Measurements from ENCODE around the gene UCP3.

The UCP3 gene

GRCh38 chr11:74019860-74020259 is 11.0 kb upstream of the UCP3 start:
- H2AFZ ChIP-seq (ENCODE audit: low read depth, low read length), result no peak overlapping the region
- H3K4me1 ChIP-seq (ENCODE audit: insufficient read depth, low read length), result no peaks in the 10 kb centered on the region
- H3K4me3 ChIP-seq (ENCODE audit: low read depth in 1 of 2, low read length in 2 of 2), result no peak overlapping the region
- TF ChIP-seq CTCF (IDR thresholded peaks at IDR 0.05; ENCODE audit: borderline replicate concordance, extremely low read depth, low read length, poor library complexity, severe bottlenecking) (no peak), EZH2 (IDR thresholded peaks at IDR 0.05; ENCODE audit: borderline replicate concordance, low read depth, low read length, severe bottlenecking) (no peak)
- no peaks in the 10 kb centered on the region for H3K27me3 ChIP-seq (ENCODE audit: insufficient read depth, low read length, poor library complexity)
- H3K9ac ChIP-seq (ENCODE audit: low read depth, low read length), result no peak overlapping the region
- no peak overlapping the region for H3K27ac ChIP-seq (ENCODE audit: low read length)
- no peak for DNase-seq
- no peak for ATAC-seq (ENCODE audit: insufficient read depth, low read depth)
- no peaks in the 10 kb centered on the region for H4K20me1 ChIP-seq (ENCODE audit: insufficient read depth, low read length)
- H3K79me2 ChIP-seq (ENCODE audit: insufficient read depth, low read length), result no peaks in the 10 kb centered on the region
- H3K36me3 ChIP-seq (ENCODE audit: insufficient read depth, low read length), result peaks cover 18% of the 10 kb centered on the region; the same call in 1 of the 2 replicates
- no peaks in the 10 kb centered on the region for H3K9me3 ChIP-seq (ENCODE audit: insufficient read depth, low read length, severe bottlenecking)
- H3K4me2 ChIP-seq (ENCODE audit: insufficient read depth, low read length), result no peak overlapping the region

GRCh38 chr11:74019104-74019738 is 10.3 kb upstream of the UCP3 start:
- TF ChIP-seq CTCF (IDR thresholded peaks at IDR 0.05; ENCODE audit: borderline replicate concordance, extremely low read depth, low read length, poor library complexity, severe bottlenecking) (no peak), EZH2 (IDR thresholded peaks at IDR 0.05; ENCODE audit: borderline replicate concordance, low read depth, low read length, severe bottlenecking) (no peak)
- no peak overlapping the region for H3K4me2 ChIP-seq (ENCODE audit: insufficient read depth, low read length)
- H3K27me3 ChIP-seq (ENCODE audit: insufficient read depth, low read length, poor library complexity), result no peaks in the 10 kb centered on the region
- no peaks in the 10 kb centered on the region for H3K4me1 ChIP-seq (ENCODE audit: insufficient read depth, low read length)
- no peaks in the 10 kb centered on the region for H3K9me3 ChIP-seq (ENCODE audit: insufficient read depth, low read length, severe bottlenecking)
- H2AFZ ChIP-seq (ENCODE audit: low read depth, low read length), result no peak overlapping the region
- H3K4me3 ChIP-seq (ENCODE audit: low read depth in 1 of 2, low read length in 2 of 2), result no peak overlapping the region
- H3K9ac ChIP-seq (ENCODE audit: low read depth, low read length), result no peak overlapping the region
- ATAC-seq (ENCODE audit: insufficient read depth, low read depth), result no peak
- H3K79me2 ChIP-seq (ENCODE audit: insufficient read depth, low read length), result no peaks in the 10 kb centered on the region
- H4K20me1 ChIP-seq (ENCODE audit: insufficient read depth, low read length), result no peaks in the 10 kb centered on the region
- no peak for DNase-seq
- H3K36me3 ChIP-seq (ENCODE audit: insufficient read depth, low read length), result peaks cover 19% of the 10 kb centered on the region; the same call in 1 of the 2 replicates
- H3K27ac ChIP-seq (ENCODE audit: low read length), result no peak overlapping the region

- H3K4me3 ChIP-seq (ENCODE audit: low read depth in 1 of 2, low read length in 2 of 2), result no peak overlapping the region
- H2AFZ ChIP-seq (ENCODE audit: low read depth, low read length), result no peak overlapping the region
- DNase-seq (no peak), ATAC-seq (ENCODE audit: insufficient read depth, low read depth) (peak; percentile 27; the same call in 1 of the 3 replicates)
- no peaks in the 10 kb centered on the region for H3K79me2 ChIP-seq (ENCODE audit: insufficient read depth, low read length)
- H3K27ac ChIP-seq (ENCODE audit: low read length), result no peak overlapping the region
- no peaks in the 10 kb centered on the region for H3K4me1 ChIP-seq (ENCODE audit: insufficient read depth, low read length)
- peaks cover 27% of the 10 kb centered on the region; the same call in 1 of the 2 replicates for H3K36me3 ChIP-seq (ENCODE audit: insufficient read depth, low read length)
- H4K20me1 ChIP-seq (ENCODE audit: insufficient read depth, low read length), result no peaks in the 10 kb centered on the region
- TF ChIP-seq EZH2 (IDR thresholded peaks at IDR 0.05; ENCODE audit: borderline replicate concordance, low read depth, low read length, severe bottlenecking), result no peak
- TF ChIP-seq CTCF (IDR thresholded peaks at IDR 0.05; ENCODE audit: borderline replicate concordance, extremely low read depth, low read length, poor library complexity, severe bottlenecking), result no peak
- no peak overlapping the region for H3K9ac ChIP-seq (ENCODE audit: low read depth, low read length)
- H3K9me3 ChIP-seq (ENCODE audit: insufficient read depth, low read length, severe bottlenecking), result no peaks in the 10 kb centered on the region
- H3K4me2 ChIP-seq (ENCODE audit: insufficient read depth, low read length), result no peak overlapping the region
- H3K27me3 ChIP-seq (ENCODE audit: insufficient read depth, low read length, poor library complexity), result no peaks in the 10 kb centered on the region
Measured at GRCh38 chr11:74018331-74019005, 9.6 kb upstream of the UCP3 start.
